GM18519 (cell line): ENCODE results near the gene ADAMTS12.

ENCODE experiments used
- ATAC-seq: cut with Tn5 transposase; IDR thresholded peaks from one replicate; pipeline ENCODE4 v1.9.1; 2021; ENCODE audit warnings: mild to moderate bottlenecking, moderate library complexity; ENCODE audit not compliant: unreplicated experiment, low FRiP score

Gene ADAMTS12

DNA sequence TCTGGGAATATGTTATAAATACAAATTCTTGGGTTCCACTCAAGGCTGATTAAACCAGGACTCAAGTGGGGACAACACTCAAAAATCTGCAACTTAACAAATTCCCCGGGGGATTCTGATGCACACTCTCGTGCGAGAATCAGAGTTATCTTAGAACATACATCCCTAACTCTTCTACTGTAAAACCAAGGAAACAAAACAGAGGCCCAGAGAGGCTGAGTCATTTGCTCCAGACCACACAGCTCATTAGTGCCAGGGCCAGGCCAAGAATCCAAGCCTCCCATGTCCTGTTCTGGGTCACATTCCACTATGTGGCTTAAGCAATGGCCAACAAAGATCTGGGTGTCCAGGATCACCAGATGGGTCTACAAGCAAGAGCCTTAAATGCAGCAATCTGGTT is 166.0 kb downstream of the ADAMTS12 start:
- ATAC-seq = no peak

DNA sequence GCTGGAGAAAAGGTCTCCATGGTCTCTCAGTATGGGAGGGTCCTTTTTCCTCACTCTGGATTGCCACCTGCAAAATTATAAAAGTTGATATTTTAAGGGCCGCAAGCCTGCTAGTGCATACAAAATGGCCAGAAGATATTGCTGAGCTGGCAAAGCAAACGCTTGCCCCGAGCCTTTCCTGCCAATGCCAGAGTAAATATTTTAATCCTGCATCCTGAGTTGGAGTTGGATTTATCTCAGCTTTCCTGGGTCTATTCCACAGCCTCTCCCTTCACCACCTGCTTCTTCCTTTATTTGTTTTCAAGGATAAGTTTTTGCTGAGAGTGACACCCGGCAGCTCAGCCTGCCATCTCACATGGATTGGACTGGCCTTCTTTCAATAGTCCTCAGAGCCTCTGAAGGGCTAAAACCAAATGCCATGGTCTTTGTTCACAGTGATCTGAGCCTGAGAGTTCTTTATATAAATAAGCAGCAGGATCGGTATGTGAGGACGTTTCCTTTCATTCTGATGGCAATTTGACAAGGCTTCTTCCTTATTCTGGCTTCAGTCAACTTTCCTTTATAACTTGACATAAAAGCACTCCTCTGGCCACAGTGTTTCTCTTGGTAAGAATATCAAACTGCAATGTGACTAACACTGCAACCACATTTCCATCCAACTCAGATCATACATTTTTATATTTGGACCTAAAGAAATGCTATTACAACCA is 170.1 kb downstream of the ADAMTS12 start:
- no peak for ATAC-seq

- no peak for ATAC-seq
Observed at GRCh38 chr5:33720176-33720575, 171.6 kb downstream of the ADAMTS12 start.

DNA sequence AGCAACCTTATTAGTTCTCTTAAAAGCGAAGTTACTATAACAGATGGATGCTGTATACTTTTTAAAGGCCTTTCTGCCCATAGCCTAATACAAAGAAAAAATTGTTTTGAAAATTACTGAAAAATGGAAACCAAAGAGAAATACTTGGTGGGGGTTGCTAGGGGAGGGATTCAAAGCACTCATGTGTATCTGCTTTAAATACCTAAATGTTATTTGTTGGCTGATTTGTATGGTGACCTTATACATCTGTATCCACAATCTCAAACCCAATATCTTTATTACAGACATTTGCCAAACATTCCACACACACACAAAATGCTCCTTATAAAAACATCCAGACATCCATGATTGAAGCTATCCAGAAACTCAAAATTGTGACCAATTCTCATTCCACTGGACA is 172.0 kb downstream of the ADAMTS12 start:
- ATAC-seq = no peak

DNA sequence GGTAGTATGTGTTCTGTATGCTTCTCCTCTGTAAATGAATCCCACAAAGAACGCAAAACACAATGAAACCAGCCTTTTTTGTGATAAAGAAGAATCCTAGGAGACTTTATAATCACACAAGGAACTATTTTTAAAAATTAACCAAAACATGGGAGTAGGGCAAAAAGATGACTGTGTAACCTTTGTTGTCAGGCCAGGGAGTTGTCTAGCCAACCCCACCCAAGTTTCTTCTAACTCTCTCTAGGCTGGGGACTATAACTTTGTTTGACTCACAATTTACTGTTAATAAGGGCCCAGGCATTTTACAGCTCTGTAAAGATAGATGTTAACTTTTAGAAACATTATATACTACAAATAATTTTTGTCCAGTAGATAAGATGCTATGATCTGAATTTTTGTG is 176.1 kb downstream of the ADAMTS12 start:
- ATAC-seq = no peak

DNA sequence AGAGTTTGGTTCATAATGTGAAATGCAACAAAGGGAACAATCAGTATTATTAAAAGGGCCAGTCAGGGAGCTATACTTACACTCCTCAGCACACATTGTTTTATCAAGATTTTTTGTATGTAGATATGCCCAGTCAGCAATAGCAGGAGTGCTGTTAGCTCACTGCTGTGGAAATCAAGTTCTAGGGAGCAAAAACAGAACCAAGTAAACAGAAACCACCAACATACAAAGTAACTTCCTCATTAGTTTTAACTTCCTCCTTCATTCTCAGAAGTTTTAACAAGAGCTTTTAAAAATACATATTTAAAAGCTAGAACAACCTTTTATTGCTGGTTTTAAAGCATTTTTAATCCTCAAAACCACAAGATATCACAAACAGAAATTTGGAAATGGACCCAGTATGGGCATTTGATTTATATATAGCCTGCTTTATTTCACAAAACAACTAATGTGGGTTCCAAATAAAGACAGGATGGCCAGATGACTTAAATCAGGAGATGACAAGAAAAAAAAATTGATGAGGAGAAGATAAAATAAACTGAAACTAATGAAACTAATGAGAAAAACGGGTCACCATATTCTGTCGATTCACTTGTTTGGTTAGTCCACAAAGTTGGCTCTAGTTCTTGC is 178.5 kb downstream of the ADAMTS12 start:
- peak; percentile 81 for ATAC-seq

- ATAC-seq = no peak
Observed at GRCh38 chr5:33712664-33713063, 179.1 kb downstream of the ADAMTS12 start.

DNA sequence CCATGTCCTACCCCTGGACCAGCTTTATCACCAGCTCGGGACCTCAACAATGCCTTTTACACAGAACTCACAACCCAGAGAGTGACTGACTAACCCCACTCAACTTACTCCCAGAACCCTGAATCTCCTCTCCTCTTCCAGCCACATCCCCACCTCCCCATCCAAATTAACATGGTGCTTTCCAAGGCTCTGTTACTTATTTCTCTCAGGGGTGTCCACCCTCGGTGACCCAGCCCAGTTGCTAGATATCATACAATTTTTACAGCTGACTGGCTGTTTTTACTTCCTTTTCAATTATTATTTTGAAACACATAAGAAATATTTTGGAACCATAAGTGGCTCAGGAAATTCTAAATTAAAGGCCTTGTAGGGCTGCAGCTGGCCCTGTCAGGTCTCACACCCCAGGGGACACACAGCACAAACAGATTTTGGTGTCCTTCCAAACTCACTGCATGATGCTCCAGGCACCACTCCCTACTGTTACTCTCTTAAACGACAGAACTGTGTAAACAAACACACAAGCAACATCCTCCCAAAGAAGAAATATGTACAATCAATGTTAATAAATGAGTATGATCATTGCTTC is 180.6 kb downstream of the ADAMTS12 start:
- ATAC-seq = no peak

- no peak for ATAC-seq
Observed at GRCh38 chr5:33702867-33703266, 188.9 kb downstream of the ADAMTS12 start.

DNA sequence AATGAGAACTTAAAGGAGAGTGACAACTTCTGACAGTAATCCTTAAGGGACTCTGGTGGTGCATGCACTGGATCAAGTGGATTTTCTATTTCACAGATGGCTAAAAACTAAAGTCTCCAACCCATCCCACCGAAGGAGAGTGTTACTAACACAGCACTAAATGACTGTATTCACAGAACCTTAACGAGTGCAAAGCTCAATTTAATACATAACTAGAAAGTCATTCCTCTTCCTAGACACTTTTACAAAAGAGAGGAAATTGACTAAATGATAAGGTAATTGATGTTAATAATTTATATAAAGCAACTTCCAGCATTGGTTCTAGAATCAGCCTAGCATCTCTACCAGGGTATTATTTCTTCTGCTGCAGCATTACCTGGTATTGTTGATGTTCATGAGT is 189.8 kb downstream of the ADAMTS12 start:
- ATAC-seq = no peak

DNA sequence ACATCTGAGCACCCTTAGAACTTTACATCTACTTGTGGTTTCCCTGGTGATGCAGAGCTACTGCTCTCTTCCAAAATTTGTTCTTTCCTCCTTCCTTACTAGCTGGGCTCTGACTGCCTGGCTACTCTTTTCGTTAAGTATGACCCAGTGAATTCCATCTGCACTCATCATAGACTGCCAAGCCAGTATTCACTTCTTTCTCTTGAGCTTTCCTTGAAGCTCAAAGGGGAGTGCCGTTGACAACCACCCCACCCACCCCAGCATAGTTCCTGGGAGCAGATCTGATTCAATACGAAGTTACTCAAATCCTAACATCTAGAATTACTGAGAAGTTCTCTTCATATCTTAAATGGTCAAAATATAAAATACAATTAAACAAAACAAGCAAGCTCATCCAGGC is 190.5 kb downstream of the ADAMTS12 start:
- ATAC-seq = no peak

- no peak for ATAC-seq
Observed at GRCh38 chr5:33696411-33696810, 195.4 kb downstream of the ADAMTS12 start.

DNA sequence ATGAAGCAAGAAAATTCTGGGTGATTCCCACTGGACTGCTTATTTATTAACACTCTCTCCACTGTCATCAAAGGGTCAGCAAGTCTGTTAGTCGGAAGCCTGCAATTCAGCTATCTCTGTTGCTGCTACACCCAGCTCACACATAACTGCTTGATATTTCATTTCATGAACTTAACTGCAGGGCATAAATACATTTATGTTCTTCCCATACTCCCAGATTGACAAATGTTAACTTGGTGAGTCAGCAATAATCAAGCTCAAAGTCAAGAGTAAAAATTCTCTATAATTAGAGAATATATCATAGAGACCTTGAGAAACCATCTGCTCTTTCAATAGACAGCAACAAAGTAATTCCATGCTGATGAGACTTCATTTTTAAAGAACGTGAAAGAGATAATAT is 198.8 kb downstream of the ADAMTS12 start:
- no peak for ATAC-seq

DNA sequence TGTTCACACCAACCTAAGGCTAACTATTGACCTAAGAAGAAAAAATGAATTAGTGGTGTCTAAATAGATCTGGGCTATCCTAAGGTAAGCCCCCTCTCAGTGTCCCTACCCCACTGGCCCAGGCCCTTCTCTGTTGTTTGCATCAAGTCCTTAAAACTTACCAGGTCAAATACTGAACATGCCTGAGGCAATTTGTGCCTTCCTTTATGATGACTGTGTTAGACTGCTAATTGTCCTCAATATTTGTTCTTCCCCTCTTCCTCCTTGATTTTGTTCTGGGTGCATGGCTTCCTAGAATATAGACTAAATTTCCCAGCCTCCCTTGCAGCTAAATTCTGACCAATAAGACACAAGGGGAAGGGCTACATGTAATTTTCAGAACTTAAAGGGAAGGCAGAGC is 199.9 kb downstream of the ADAMTS12 start:
- ATAC-seq = no peak

- no peak for ATAC-seq
Observed at GRCh38 chr5:33690374-33691135, 201.2 kb downstream of the ADAMTS12 start.

DNA sequence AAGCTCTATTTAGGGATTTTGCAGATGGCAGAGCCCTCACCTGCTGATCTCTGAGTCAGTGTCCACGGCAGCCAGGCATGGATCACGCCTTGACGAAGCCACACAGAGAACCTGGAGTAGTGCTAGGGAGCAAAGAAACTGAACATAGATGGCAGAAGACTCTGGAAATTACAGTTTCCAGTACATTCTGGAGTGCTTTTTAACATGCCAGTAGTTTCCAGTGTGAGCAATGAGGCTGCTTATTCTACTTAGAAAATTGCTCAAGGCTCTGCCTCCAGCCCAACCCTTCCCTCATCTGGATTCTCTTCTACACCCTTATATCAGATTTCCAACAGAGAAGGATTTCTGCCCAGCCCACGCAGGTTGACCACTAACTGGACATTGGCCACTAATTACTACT is 203.3 kb downstream of the ADAMTS12 start:
- no peak for ATAC-seq

DNA sequence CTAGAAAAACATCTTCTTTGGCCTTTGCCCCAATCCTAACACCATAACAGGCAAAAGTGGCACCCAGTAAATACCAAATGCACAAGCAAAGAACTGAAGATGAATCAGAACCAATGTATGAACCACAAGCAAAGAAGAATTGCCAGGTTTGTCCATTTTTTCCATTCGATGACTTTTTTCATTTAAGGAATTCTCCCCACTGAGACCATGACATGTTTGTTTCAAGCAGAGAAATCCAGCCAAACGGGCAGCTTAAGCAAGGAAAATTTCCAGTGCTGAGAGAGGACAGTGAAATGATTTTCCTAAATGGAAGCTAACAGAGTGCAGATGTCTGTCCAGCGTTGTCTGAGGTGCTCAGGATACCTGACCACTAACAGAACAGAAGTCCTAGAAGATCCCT is 203.7 kb downstream of the ADAMTS12 start:
- ATAC-seq = no peak

DNA sequence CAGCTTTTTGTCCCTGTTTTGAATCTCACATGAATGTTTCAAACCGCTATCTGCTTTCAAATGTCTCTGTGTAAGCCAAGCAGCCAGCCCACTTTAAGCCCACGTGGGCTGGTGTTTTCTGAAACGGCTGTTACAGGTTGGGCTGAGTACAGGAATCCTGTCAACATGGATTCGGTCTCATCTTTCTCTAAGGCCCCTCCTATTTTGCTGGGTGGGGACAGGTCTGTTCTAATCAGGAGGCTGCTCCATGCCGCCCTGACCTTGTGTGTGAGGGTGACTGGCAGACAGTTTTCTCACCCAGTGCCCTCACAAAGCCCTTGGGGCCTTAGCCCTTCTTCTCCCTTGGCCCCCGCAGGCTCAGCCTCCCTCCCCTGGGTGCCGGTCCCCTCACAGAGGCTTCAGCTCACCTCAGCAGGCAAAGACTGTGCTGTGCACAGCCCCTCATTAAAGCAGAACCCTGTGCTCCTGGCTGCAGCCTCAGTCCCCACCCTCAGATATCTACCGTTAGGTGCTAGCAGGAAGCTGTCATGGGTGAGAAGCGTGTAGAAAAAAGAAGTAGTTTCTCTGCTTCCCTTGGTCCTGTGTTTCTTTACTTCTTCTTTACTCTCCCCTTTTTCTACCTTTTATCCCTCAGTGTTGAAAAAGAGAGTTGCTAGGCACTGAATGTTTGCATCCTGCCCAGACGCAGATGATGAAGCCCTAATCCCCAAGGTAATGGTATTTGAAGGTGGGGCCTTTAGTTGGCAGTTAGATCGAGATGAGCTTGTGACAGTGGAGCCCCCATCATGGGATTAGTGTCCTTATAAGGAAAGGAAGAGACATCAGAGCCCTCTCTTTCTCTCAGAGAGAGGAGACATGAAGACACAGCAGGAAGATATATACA is 205.7 kb downstream of the ADAMTS12 start:
- ATAC-seq = no peak

DNA sequence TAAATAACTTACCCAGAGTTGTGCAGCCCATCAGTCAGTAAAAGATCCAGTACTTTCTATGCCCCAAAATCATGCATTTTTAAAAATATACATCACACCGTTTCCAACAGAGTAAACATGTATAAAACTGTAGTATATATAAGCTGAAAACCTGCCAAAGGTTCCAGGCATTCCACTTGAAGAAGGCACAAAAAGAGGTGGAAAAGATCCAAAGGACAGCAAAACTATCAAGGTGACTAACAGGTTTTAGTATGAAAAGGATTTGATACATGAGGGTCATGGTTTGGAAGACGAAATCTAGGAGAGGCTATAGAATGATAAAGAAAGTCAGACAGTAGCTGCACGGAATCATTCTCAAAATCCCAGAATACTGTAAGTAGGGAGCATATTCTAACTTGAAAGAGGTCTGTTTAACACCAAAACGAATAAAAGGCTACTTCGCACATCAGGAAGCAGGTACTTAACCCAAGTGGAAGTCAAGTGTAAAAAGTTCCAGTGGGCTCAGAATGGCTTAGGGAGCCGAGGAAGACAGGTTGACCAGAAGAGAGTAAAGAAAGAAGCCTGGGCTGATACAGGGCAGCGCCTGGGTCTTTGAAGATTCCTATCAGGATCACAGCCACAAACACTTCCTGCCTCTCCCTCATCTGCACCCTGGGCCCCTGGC is 207.2 kb downstream of the ADAMTS12 start:
- no peak for ATAC-seq

DNA sequence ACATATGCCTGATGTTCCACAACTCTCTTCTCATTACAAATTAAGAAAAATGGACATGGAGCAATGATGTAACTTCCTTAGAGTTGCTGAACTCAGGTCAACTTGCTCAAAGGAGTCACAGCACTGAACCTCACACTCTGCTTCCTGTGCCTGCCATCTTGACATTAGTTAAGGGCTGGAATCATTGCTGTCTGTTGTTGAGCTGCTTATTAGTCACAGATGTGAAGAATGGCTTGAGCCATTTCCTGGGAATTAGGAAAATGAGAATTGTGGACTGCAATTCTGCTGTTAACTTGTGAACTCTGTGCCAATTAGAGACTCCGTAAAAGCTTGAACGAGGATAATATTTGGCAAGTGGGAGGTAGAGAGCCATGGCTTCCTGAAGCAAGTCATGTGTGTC is 212.0 kb downstream of the ADAMTS12 start:
- ATAC-seq = no peak
